Vagina (tissue), 2 donors: ENCODE data around the gene WDFY2.

Experiments used
- POLR2A ChIP-seq, 2 donors: fragments of 450-650 bp; IDR thresholded peaks; one replicate each; pipeline ENCODE4 v1.6.1; 2017; ENCODE audit warnings: antibody characterized with exemption in 2 of 2, mild to moderate bottlenecking in 2 of 2, moderate library complexity in 2 of 2
- POLR2AphosphoS5 ChIP-seq, 2 donors: sonication (generic); formaldehyde crosslinking; IDR thresholded peaks; one replicate each; pipeline ENCODE4 v1.9.0; 2017; ENCODE audit warnings: antibody characterized with exemption in 2 of 2, mild to moderate bottlenecking in 2 of 2, low read depth in 1 of 2; ENCODE audit not compliant: insufficient read depth in 1 of 2
- TF ChIP-seq, protein P1 (sequence below), 3 experiments: fragments of 450-650 bp in 2 of 3; fragments of 200-600 bp in 1 of 3; sonication (generic) in 1 of 3; IDR thresholded peaks; one replicate each; pipeline ENCODE4 v1.5.1; 2017 to 2019; ENCODE audit warnings: antibody characterized with exemption in 3 of 3, mild to moderate bottlenecking in 2 of 3, moderate library complexity in 2 of 3

DNA sequence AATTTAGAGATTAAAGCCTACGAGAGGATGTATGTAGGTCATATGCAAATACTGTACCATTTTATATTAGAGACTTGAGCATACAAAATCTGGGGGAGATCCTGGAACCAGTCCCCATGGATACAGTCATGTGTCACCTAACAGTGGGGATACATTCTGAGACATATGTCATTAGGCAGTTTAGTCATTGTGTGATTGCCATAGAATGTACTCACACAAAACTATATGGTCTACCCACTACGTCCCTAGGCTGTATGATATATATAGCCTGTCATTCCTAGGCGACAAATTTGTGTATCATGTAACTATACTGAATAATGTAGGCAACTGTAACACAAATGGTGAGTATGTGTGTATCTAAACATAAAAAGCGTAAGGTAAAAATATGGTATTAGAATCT is 62.8 kb downstream of the WDFY2 start:
- TF ChIP-seq POLR2A (IDR thresholded peaks at IDR 0.05) (no peak), POLR2AphosphoS5 (IDR thresholded peaks at IDR 0.05; ENCODE audit: insufficient read depth in 1 of 2, low read depth in 1 of 2) (no peak)
- TF ChIP-seq, protein P1, sequence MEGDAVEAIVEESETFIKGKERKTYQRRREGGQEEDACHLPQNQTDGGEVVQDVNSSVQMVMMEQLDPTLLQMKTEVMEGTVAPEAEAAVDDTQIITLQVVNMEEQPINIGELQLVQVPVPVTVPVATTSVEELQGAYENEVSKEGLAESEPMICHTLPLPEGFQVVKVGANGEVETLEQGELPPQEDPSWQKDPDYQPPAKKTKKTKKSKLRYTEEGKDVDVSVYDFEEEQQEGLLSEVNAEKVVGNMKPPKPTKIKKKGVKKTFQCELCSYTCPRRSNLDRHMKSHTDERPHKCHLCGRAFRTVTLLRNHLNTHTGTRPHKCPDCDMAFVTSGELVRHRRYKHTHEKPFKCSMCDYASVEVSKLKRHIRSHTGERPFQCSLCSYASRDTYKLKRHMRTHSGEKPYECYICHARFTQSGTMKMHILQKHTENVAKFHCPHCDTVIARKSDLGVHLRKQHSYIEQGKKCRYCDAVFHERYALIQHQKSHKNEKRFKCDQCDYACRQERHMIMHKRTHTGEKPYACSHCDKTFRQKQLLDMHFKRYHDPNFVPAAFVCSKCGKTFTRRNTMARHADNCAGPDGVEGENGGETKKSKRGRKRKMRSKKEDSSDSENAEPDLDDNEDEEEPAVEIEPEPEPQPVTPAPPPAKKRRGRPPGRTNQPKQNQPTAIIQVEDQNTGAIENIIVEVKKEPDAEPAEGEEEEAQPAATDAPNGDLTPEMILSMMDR (IDR thresholded peaks at IDR 0.05) = no peak
